HG03378 (cell line): ENCODE measurements around the gene GRB10.

Experiments
- ATAC-seq: cut with Tn5 transposase; IDR thresholded peaks from one replicate; pipeline ENCODE4 v1.9.1; 2021; ENCODE audit warnings: mild to moderate bottlenecking, moderate library complexity; ENCODE audit not compliant: unreplicated experiment

The GRB10 gene

GRCh38 chr7:50803359-50804337 lies 21.0 kb upstream of the GRB10 start:
- ATAC-seq, result no peak

DNA sequence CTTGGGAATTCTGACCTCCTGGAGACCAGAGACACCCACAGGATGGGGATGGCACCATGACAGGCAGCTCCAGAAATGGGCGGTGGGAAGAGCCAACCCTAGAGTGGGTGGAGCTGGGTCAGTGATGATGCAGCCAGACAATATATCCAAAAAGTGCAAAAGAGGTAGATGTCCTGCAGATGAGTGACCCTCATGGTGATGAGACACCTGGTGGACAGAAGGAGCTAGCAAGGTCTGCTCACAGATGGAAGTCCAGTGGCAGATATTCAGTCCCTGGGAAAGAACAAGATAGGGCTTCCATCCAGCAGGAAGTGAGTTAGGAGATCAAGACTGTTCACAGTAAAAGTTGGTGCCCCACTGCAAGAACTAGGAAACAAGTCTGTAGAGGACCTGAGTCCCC lies 19.2 kb upstream of the GRB10 start:
- ATAC-seq, result no peak

- no peak for ATAC-seq
These were observed 17.2 kb upstream of the GRB10 start for GRCh38 chr7:50799873-50800272.

DNA sequence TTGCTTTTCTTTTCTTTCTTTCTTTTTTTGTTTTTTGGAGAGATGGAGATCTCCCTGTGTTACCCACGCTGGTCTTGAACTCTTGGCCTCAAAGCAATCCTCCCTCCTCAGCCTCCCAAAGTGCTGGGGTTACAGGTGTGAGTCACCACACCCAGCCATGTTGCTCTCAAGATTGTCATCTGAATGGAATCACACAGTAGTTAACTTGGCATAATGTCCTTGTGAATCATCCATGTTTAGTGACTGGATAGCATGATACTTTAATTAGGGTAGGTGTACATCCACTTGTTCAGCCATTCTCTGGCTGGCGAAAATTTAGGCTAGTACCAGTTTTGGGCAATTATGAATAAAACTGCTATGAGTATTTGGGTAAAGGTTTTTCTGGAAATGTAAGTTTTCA lies 15.4 kb upstream of the GRB10 start:
- no peak for ATAC-seq

- ATAC-seq, result no peak
These were observed 13.1 kb upstream of the GRB10 start for GRCh38 chr7:50795831-50796230.

DNA sequence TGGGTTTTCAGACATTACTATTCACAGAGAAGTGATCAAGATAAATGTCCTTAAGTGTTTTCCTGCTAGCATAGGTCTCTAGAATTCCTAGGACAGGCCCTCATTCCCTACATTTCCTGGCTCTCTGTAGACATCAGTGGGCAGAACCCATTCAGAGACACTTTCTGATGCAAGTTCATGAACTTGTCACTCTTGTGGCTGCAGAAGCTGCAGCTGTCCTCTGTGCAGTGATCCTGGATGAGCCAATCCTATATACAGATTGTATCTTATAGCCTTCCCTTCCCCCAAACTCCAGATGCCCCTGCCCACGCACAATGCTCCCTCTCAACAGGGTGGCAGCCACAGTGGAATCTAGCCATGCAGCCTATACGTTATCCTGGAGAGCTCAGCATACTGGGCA lies 12.6 kb upstream of the GRB10 start:
- ATAC-seq, result no peak

DNA sequence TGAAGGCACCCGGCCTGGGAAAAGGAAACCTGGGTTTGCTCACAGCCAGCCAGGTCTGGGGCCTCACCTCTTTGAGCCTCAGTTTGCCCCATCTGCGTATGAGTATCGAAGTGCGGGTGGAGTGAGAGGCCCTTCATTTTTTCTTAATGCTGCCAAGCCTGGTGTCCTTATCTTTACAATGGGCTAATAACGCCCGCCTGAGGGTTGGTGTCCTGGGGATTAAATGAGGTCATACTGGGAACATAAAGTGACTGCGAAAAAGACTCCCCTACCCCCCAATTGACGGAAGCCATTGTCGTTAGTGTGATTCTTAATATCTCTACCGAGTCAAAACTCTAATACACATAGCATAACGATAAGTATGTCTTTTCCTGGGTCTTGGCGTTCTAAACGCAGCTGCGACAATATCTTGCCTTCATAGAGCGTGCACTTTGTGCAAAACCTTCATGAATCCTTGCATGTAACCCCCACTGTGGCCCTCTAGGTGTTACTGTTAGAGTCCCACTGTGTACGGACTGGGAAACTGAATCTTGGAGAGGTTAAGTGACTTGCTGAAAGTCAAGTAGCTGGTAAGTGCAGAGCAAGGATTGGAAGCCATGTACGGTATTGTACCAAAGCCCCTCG lies 11.4 kb upstream of the GRB10 start:
- ATAC-seq, result no peak

GRCh38 chr7:50793120-50793946 lies 10.6 kb upstream of the GRB10 start:
- ATAC-seq, result no peak

DNA sequence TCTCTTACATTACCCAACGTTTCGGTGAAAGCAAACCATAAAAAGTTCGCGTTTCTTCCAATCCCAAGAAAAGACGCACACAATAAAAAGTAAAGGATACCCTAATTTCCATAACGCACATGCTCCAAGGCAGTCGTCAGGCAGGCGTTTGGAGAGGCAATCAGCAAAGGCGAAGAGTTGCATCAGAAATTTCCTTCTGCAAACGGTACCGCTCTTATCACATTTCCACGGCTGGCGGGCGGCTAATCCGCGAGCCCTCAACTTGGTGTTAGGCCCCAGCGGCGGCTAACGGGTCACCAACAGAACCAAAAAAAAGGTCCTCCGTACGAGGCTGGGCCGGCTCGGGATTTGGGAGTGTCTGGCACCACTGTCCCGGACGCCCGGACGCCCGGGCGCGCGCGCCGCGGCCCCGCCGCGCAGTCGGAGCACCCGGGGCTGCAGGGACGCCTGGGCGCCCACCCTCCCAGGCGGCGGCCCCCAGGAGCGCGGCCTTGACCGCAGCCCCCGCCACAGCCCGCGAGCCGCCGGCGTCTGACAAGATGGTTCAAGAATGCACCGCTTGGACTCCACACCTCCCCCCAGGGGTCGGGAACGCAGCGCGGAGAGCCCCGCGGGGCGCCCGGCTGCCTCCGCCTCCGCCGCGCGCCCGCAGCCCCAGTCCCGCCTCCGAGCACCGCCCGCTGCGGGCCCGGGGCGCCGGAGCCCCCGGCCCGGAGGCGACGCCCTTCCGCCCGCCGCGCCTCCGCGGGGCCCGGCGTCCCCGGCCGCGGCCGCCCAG lies 9.8 kb upstream of the GRB10 start:
- no peak for ATAC-seq

GRCh38 chr7:50791938-50792341 lies 9.2 kb upstream of the GRB10 start:
- no peak for ATAC-seq

DNA sequence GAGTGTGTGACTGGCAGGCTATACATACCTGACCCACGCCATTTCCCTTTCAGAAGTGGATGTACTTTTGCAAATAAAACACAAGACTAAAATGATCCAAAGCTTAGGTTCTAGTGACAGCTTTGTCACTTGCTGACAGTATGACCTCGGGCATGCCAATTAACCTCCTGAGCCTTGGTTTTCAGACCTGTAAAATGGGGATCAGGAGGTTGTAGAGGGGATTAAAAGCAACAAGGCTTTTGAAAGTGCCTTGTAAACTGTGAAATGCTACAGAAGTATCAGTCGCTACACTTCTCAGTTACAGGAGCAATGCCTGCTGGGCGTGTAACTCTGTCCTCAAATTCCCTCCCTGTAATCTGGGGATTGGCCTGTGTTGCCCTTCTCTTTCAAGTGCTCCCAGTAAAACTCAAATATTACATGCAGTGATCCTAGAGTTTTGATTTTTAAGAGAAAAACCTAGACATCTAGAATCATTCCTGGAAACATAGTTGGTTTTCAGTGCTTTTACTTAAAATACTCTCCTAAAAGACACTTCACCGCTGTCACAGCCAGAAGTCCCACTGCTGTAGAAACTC lies 8.8 kb upstream of the GRB10 start:
- ATAC-seq, result no peak

DNA sequence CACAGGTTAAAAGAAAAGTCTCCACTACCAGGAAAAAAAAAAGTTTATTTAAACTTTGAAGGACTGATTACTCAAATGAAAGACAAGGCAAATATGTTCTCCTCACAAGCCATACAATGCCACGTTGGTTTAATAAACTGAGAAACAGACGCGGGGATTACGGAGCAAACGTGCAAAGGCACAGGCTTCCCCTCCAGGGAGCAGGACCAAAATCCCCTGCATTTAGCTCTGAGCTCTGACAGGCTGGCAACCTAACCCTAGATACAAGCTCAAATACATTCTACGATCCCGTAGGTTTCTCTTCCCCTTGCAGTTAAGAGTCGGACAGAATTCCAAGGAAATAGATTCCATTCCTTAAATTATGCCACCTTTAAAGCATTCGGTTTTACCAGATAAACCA lies 7.7 kb upstream of the GRB10 start:
- no peak for ATAC-seq

DNA sequence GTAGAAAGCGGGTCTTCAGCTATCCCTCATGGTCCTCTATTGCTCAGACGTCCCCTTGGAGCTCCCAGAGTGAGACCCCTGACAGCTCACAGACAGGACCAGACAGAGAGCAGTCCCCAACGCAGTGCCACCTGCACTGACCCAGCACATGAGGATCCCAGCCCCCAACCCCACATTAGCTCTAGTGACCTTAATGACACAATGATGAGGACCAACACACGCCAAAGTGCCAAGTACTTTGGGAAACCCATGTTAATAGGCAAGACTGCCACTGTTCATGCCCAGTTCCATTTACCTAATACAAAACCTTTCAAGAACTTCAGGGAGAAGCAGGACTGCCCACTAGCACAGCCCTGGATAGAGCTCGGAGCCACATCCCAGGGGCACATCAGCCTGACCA lies 5.7 kb upstream of the GRB10 start:
- ATAC-seq, result no peak

GRCh38 chr7:50787825-50788224 lies 5.1 kb upstream of the GRB10 start:
- ATAC-seq, result no peak

DNA sequence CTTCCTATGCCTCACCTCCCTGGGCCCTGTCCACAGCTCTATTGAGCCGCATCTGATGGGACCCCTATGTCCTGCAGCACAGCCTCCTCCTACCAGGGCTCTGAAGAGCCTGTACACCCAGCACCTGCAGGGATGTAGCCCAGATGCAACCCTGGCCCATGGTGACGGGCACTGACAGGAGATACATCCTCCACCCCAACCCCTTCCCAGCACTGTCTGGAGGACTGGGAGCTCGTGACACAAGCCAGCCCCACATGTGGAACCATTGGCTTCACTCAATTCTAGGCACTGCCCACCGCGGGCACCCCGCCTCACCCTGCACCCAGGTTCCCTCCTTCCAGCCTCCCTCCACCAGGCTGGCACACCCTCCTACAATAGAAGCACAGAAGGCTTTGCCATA lies 2.6 kb upstream of the GRB10 start:
- no peak for ATAC-seq

DNA sequence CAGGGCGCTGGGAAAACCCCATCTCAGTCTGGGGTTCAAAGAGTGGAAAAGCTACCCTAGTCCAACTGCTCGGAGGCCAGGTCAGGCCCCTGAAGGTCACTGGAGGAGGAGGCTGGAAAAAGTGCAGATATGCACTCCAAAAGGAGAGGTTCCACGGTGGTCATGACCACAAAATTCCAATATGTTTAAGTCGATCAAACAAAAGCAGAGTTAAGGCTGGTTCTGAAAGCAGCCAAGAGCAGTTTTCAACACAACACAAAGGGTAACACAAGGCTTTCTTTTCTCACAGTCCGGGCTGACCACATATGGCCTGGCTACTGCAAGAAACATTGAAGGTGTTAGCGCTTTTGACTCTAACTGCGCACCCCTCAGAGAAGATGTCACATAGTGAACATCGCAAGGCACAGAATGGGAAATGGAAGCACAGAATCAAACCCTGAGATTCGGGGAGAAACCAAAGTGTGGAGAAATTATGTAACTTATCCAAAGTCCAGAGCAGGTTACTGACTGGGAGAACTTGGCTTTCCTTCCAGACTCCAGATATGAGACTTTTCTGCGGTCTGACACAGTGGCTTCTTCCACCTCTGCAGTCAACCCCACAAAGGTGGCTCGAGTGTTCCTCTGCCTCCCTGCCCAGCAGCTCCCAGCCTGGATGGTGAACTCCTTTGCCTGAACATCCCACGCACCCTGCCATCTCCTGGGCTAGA lies 1.3 kb upstream of the GRB10 start:
- no peak for ATAC-seq

DNA sequence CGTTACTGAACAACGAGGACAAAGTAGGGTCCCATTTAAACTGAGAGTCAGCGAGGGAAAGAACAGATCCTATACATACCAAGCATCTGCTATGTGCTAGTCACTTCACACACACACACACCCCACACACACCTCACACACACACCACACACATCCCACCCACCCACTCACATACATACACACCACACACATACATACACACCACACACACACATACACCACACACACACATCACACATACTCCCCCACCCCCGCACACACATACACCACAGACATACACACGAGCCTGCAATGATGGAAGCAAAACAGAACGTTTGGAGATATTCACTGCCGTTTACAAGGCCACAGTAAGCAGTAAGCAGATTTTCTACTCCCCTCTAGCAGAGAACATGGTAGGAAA lies 607 bp upstream of the GRB10 start:
- ATAC-seq, result no peak

DNA sequence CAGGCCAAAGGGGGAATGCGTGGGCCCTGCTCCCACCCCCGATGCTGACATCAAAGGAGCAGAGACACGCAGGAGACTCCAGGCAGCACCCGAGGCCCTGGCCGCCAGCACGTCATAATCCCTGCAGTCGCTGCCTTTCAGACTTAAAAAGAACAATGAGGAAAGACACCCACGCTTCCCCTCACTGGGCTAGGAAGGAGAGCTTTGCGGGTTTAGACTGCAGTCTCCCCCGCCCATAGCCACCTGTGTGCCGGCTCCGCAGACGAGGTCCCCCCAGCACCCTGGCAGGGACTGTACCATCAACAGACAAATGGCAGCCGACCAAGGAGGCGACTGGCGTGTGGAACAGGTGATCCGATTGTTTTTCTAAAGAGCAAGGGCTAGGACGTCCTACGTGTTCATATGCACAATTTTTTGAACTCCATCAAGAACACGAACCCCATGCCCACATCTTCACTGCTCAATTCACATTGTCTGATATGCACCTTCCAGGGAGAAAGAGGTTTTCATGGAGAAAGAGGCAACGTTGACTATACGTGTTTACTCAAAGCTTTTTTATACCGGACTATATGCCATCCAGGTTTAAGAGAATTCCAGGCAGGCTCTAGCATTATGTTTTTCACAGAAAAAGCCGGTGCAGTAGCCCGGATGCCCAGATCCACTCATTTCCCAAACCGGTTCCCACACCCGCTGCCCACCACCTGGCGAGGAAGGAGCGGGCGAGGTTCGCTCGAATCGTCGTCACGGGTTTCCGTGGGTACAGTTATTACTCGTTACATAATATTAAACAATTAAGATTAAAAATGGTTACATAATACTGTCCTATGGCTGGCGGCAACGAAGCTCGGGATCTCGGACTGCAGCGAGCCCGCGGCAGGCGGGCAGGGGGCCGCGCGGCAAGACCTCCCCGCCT lies 1.1 kb downstream of the GRB10 start:
- ATAC-seq, result no peak

GRCh38 chr7:50780436-50780835 lies 2.3 kb downstream of the GRB10 start:
- no peak for ATAC-seq
